GM12878 (cell line): ENCODE results near the gene ADAMTS16. TPM values are rescaled to one million over a fixed set of nuclear protein-coding genes. Genes with fewer than 3 reads are reported as not detected.

ENCODE experiments used
- ATAC-seq: fragments of 200-7000 bp; cut with Tn5 transposase; 3 replicates; pipeline ENCODE4 v1.9.1; 2020; ENCODE audit warnings: mild to moderate bottlenecking, moderate library complexity
- BruUV-seq: library from RNA; stranded (reverse); fragments of 400-500 nt; replicated peaks from 2 replicates; lab custom pipeline; 2021; lab: Mats Ljungman, UMichigan
- CTCF ChIA-PET: fragments of 300-600 bp; sonication (Branson Sonifier 250); formaldehyde crosslinking; extraction: SDS; loops from one replicate; lab custom pipeline; 2021; ENCODE audit warnings: inconsistent platforms; lab: Yijun Ruan, JAX
- POLR2A ChIA-PET: fragments of 350-600 bp; formaldehyde crosslinking; extraction: SDS; loops from one replicate; lab custom pipeline; 2021; ENCODE audit warnings: inconsistent platforms; lab: Charles Lee
- RAD21 ChIA-PET: fragments of 300-600 bp; sonication (Branson Sonifier 250); formaldehyde crosslinking; loops from one replicate; lab custom pipeline; 2023; ENCODE audit warnings: antibody characterized with exemption; ENCODE audit not compliant: unreplicated experiment; lab: Charles Lee
- SMC1A ChIA-PET: fragments of 300-600 bp; sonication (Branson Sonifier 250); formaldehyde crosslinking; loops from one replicate; lab custom pipeline; 2023; ENCODE audit not compliant: unreplicated experiment, uncharacterized antibody; lab: Charles Lee
- DNase-seq: peaks from one replicate; pipeline ENCODE4 v3.0.0-alpha.2; 2011; ENCODE audit warnings: low read depth, low spot score
- FAIRE-seq: peaks from 3 replicates; lab custom pipeline; 2011; peaks lifted over from hg19 to GRCh38; lab: Jason Lieb, UNC
- H2AFZ ChIP-seq: 2 replicates; pipeline ENCODE4 v1.6.0; 2011; ENCODE audit warnings: low read depth, low read length, control low read depth; ENCODE audit not compliant: control insufficient read depth
- H3K27ac ChIP-seq: 2 replicates; pipeline ENCODE4 v1.5.1; 2011; ENCODE audit warnings: control low read depth; ENCODE audit not compliant: control insufficient read depth, insufficient read depth
- H3K27me3 ChIP-seq, 2 experiments: replicated peaks in 1 of 2; 2 replicates each; pipeline versions ENCODE4 v1.6.0 to v1.6.1; 2011; ENCODE audit warnings: low read length in 1 of 2; ENCODE audit not compliant: control insufficient read depth in 2 of 2, insufficient read depth in 2 of 2
- H3K36me3 ChIP-seq, 2 experiments: 2 replicates each; pipeline ENCODE4 v1.5.1; 2011; ENCODE audit warnings: low read length in 1 of 2; ENCODE audit not compliant: control insufficient read depth in 2 of 2, insufficient read depth in 2 of 2
- H3K4me1 ChIP-seq: 2 replicates; pipeline ENCODE4 v1.6.1; 2011; ENCODE audit warnings: mild to moderate bottlenecking, low read length, moderate library complexity, mixed read lengths; ENCODE audit not compliant: control insufficient read depth, insufficient read depth
- H3K4me2 ChIP-seq: 2 replicates; pipeline ENCODE4 v1.6.0; 2011; ENCODE audit warnings: control low read depth; ENCODE audit not compliant: control insufficient read depth, insufficient read depth
- H3K4me3 ChIP-seq: fragments of 200-600 bp; sonication (generic); 2 replicates; pipeline ENCODE4 v1.5.1; 2016
- H3K79me2 ChIP-seq: 2 replicates; pipeline ENCODE4 v1.6.0; 2011; ENCODE audit warnings: low read length; ENCODE audit not compliant: control insufficient read depth, insufficient read depth
- H3K9ac ChIP-seq: 2 replicates; pipeline ENCODE4 v1.8.0; 2011; ENCODE audit warnings: low read length, control low read depth, mixed read lengths; ENCODE audit not compliant: control insufficient read depth, insufficient read depth
- H3K9me3 ChIP-seq: replicated peaks from 3 replicates; pipeline ENCODE4 v1.5.1; 2011; ENCODE audit warnings: mild to moderate bottlenecking, low read length; ENCODE audit not compliant: control insufficient read depth, insufficient read depth
- H4K20me1 ChIP-seq: 2 replicates; pipeline ENCODE4 v1.6.0; 2011; ENCODE audit not compliant: control insufficient read depth, insufficient read depth
- ATF7 ChIP-seq: fragments of 450-650 bp; IDR thresholded peaks from 2 replicates; pipeline ENCODE4 v1.6.1; 2016; ENCODE audit warnings: low read depth, mild to moderate bottlenecking
- CBX5 ChIP-seq: sonication (generic); IDR thresholded peaks from 2 replicates; pipeline ENCODE4 v1.6.1; 2016; ENCODE audit warnings: low read depth, moderate library complexity, mild to moderate bottlenecking, inconsistent platforms
- EP300 ChIP-seq, 2 experiments: fragments of 150-350 bp in 1 of 2; IDR thresholded peaks; 2 replicates each; pipeline ENCODE4 v1.6.1; 2011 to 2012; ENCODE audit warnings: low read depth in 2 of 2, low read length in 2 of 2, borderline replicate concordance in 1 of 2, improper control_type of control experiment in 1 of 2, inconsistent platforms in 1 of 2; ENCODE audit not compliant: control insufficient read depth in 1 of 2
- FOXM1 ChIP-seq: IDR thresholded peaks from 2 replicates; pipeline ENCODE4 v1.6.1; 2012; ENCODE audit warnings: low read depth, mild to moderate bottlenecking, inconsistent platforms, low read length, moderate library complexity
- IKZF1 ChIP-seq: fragments of 450-650 bp; conservative IDR thresholded peaks from 2 replicates; pipeline ENCODE4 v1.6.1; 2017; ENCODE audit warnings: antibody characterized with exemption, mild to moderate bottlenecking
- KDM1A ChIP-seq: fragments of 200-600 bp; sonication (generic); IDR thresholded peaks from 2 replicates; pipeline ENCODE4 v1.6.1; 2016; ENCODE audit warnings: borderline replicate concordance
- MYB ChIP-seq: fragments of 150-350 bp; IDR thresholded peaks from 2 replicates; pipeline ENCODE4 v1.6.1; 2014; ENCODE audit warnings: mild to moderate bottlenecking, low read depth, low read length, borderline replicate concordance
- RBBP5 ChIP-seq: fragments of 200-600 bp; sonication (generic); conservative IDR thresholded peaks from 2 replicates; pipeline ENCODE4 v1.6.1; 2016
- RCOR1 ChIP-seq: conservative IDR thresholded peaks from 2 replicates; pipeline ENCODE4 v1.6.1; 2012; ENCODE audit warnings: low read depth, low read length, improper control_type of control experiment
- SMAD5 ChIP-seq: IDR thresholded peaks from 2 replicates; pipeline ENCODE4 v1.6.1; 2016; ENCODE audit warnings: antibody characterized with exemption, low read depth
- SMC3 ChIP-seq: IDR thresholded peaks from 2 replicates; pipeline ENCODE4 v1.6.1; 2011; ENCODE audit warnings: low read length, improper control_type of control experiment, borderline replicate concordance
- SUZ12 ChIP-seq: fragments of 200-600 bp; sonication (generic); IDR thresholded peaks from one replicate; pipeline ENCODE4 v1.6.1; 2018; ENCODE audit warnings: antibody characterized with exemption, mild to moderate bottlenecking; ENCODE audit not compliant: unreplicated experiment
- YBX1 ChIP-seq: fragments of 450-650 bp; IDR thresholded peaks from 2 replicates; pipeline ENCODE4 v1.6.1; 2016; ENCODE audit warnings: antibody characterized with exemption
- WGBS: methylation state at CpG from one replicate; pipeline ENCODE4 v1.1.6; 2016; ENCODE audit warnings: low lambda C conversion rate; ENCODE audit not compliant: insufficient replicate concordance, insufficient coverage; ENCODE audit errors: missing lambda C conversion rate; 5-methylcytosine and 5-hydroxymethylcytosine counted together
- in situ Hi-C: fragments of 300-500 bp; cut with MboI; formaldehyde crosslinking; loops from 9 replicates; pipeline ENCODE4 v1.14.3; 2018; ENCODE audit warnings: mixed read lengths
- intact Hi-C: fragments of 100-400 bp; cut with micrococcal nuclease; formaldehyde crosslinking; loops from one replicate; pipeline ENCODE4 v1.14.2; 2022; ENCODE audit not compliant: unreplicated experiment
- polyA plus RNA-seq, 11 experiments: library from polyadenylated mRNA; depleted of rRNA in 4 of 11; unstranded in 6 of 11; stranded (reverse) in 5 of 11; fragments of >200 nt; fragmentation: Nextera tagmentation in 4 of 11; fragmentation: Illumina TruSeq in 1 of 11; extraction: Ambion mirVana in 4 of 11; extraction: Trizol in 1 of 11; gene quantifications; 1 replicate in 1 of 11; 2 replicates in 10 of 11; pipeline versions ENCODE4 v1.2.1 to v1.2.3, GENCODE V29; 2011 to 2016; ENCODE audit warnings: inconsistent platforms in 2 of 11, missing spikeins in 2 of 11, low read depth in 1 of 11
- total RNA-seq, 4 experiments: library from RNA; depleted of rRNA in 3 of 4; stranded (reverse); fragments of >200 nt in 3 of 4; fragmentation: Illumina TruSeq in 1 of 4; extraction: Trizol in 1 of 4; gene quantifications; 2 replicates each; pipeline versions ENCODE4 v1.2.1 to v1.2.3, GENCODE V29; 2013 to 2021
- TF ChIP-seq, protein P1 (sequence below): fragments of 450-650 bp; conservative IDR thresholded peaks from 2 replicates; pipeline ENCODE4 v1.6.1; 2017; ENCODE audit warnings: mild to moderate bottlenecking, moderate library complexity
- TF ChIP-seq, protein P2 (sequence below): fragments of 450-650 bp; IDR thresholded peaks from 2 replicates; pipeline ENCODE4 v1.6.1; 2018; ENCODE audit warnings: borderline replicate concordance, mild to moderate bottlenecking; ENCODE audit not compliant: partially characterized antibody

Gene ADAMTS16
- total and polyA plus RNA-seq, 10 of the 15 experiments (the other 5 are each of a cell fraction or from before 2014, with no cell fraction given) = 0.04 TPM; not detected in 9

DNA sequence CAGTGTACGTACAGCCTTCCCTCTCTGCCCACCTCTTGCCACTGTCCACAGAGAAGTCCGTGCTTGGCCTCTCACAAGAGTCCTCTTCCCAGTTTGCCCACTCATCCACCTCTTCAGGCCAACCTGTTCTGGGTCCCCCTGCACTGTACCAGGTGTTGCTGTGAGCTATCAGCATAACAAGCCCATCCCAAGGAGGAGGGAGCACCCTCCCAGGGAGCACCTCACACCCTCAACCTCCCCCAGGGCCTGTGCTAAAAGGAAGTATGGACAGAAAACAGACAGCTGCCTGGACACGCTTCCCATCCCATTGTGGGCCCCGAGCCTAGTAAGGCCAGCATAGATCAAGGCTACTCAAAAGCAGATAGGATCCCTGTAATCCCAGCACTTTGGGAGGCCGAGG is 168.2 kb downstream of the ADAMTS16 start:
- no peaks in the 10 kb centered on the region for H3K9me3 ChIP-seq
- TF ChIP-seq FOXM1 (no peak), ATF7 (no peak)
- ATAC-seq (no peak), DNase-seq (no peak), FAIRE-seq (no peak)
- no peak overlapping the region for H3K27ac ChIP-seq
- RAD21 ChIA-PET = no interaction called here
- POLR2A ChIA-PET = no interaction called here
- intact Hi-C loops = no loop called here
- BruUV-seq = no TSS peak
- no peaks in the 10 kb centered on the region for H3K4me1 ChIP-seq
- H3K79me2 ChIP-seq = no peaks in the 10 kb centered on the region
- SMC1A ChIA-PET = no interaction called here
- no peaks in the 10 kb centered on the region for H4K20me1 ChIP-seq
- no peak overlapping the region for H2AFZ ChIP-seq
- no peak overlapping the region for H3K4me2 ChIP-seq
- H3K27me3 ChIP-seq = no peaks in the 10 kb centered on the region
- in situ Hi-C loops = no loop called here
- H3K4me3 ChIP-seq = no peak overlapping the region
- H3K9ac ChIP-seq = no peak overlapping the region
- WGBS = 21% methylated on average over 5 of the region's 5 CpGs
- H3K36me3 ChIP-seq = no peaks in the 10 kb centered on the region
- CTCF ChIA-PET = no interaction called here

GRCh38 chr5:5309645-5310044 is 169.5 kb downstream of the ADAMTS16 start:
- ChIA-PET RAD21 (no interaction called here), POLR2A (no interaction called here), SMC1A (no interaction called here), CTCF (no interaction called here)
- BruUV-seq = no TSS peak
- no peaks in the 10 kb centered on the region for H3K27me3 ChIP-seq
- no peak overlapping the region for H3K4me3 ChIP-seq
- WGBS = 48% methylated on average over 5 of the region's 5 CpGs
- no peaks in the 10 kb centered on the region for H3K4me1 ChIP-seq
- ATAC-seq (no peak), DNase-seq (no peak), FAIRE-seq (no peak)
- no peak overlapping the region for H3K27ac ChIP-seq
- H4K20me1 ChIP-seq = no peaks in the 10 kb centered on the region
- no peak overlapping the region for H2AFZ ChIP-seq
- no peaks in the 10 kb centered on the region for H3K36me3 ChIP-seq
- in situ Hi-C loops = no loop called here
- no peak overlapping the region for H3K9ac ChIP-seq
- intact Hi-C loops = no loop called here
- no peaks in the 10 kb centered on the region for H3K9me3 ChIP-seq
- no peaks in the 10 kb centered on the region for H3K79me2 ChIP-seq
- no peak overlapping the region for H3K4me2 ChIP-seq
- TF ChIP-seq SMC3 (no peak), CBX5 (no peak), KDM1A (no peak), SMAD5 (no peak), RBBP5 (no peak), MYB (no peak), EP300 (IDR thresholded peaks at IDR 0.05; ENCODE audit: borderline replicate concordance in 1 of 2, control insufficient read depth in 1 of 2, low read depth in 2 of 2, low read length in 2 of 2) (no peak), SUZ12 (no peak), RCOR1 (no peak), IKZF1 (no peak), YBX1 (no peak)
- TF ChIP-seq, protein P1, sequence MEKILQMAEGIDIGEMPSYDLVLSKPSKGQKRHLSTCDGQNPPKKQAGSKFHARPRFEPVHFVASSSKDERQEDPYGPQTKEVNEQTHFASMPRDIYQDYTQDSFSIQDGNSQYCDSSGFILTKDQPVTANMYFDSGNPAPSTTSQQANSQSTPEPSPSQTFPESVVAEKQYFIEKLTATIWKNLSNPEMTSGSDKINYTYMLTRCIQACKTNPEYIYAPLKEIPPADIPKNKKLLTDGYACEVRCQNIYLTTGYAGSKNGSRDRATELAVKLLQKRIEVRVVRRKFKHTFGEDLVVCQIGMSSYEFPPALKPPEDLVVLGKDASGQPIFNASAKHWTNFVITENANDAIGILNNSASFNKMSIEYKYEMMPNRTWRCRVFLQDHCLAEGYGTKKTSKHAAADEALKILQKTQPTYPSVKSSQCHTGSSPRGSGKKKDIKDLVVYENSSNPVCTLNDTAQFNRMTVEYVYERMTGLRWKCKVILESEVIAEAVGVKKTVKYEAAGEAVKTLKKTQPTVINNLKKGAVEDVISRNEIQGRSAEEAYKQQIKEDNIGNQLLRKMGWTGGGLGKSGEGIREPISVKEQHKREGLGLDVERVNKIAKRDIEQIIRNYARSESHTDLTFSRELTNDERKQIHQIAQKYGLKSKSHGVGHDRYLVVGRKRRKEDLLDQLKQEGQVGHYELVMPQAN = no peak
- TF ChIP-seq, protein P2, sequence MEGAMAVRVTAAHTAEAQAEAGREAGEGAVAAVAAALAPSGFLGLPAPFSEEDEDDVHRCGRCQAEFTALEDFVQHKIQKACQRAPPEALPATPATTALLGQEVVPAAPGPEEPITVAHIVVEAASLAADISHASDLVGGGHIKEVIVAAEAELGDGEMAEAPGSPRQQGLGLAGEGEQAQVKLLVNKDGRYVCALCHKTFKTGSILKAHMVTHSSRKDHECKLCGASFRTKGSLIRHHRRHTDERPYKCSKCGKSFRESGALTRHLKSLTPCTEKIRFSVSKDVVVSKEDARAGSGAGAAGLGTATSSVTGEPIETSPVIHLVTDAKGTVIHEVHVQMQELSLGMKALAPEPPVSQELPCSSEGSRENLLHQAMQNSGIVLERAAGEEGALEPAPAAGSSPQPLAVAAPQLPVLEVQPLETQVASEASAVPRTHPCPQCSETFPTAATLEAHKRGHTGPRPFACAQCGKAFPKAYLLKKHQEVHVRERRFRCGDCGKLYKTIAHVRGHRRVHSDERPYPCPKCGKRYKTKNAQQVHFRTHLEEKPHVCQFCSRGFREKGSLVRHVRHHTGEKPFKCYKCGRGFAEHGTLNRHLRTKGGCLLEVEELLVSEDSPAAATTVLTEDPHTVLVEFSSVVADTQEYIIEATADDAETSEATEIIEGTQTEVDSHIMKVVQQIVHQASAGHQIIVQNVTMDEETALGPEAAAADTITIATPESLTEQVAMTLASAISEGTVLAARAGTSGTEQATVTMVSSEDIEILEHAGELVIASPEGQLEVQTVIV = no peak
